ENCODE measurements around the gene CAPN7.
"Not testable (repeated sequence)": the region's sequence is repeated elsewhere in the genome, so short reads cannot be mapped to it uniquely, and the experiment has no call there.

The CAPN7 gene

DNA sequence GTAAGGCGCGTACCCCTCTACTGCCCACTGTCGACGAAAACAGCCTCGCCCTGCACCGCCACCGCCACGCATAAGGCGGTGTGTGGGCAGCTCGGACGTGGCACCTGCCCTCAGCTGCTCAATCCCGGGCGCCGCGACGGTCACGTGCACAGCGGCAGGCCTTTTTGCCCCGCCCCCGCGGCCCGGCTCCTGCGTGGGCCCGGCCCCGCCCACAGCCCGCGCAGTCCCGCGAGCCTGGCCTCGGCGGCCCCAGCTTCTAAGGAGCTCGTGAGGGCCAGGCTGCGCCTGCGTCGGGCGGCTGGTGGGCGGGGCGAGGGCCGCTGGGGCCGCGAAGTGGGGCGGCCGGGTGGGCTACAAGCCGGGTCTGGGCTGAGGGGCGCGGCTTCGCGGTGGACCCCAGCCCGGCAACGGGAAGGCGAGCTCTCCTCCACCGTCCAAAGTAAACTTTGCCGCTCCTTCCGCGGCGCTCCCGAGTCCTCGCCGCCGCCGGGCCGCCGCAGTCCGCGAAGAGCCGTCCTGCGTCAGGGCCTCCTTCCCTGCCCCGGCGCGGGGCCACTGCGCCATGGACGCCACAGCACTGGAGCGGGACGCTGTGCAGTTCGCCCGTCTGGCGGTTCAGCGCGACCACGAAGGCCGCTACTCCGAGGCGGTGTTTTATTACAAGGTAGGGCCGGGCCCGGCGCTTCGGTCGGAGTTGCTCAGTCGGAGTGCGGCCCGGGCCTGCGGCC is at the start of gene CAPN7:
CAPN7 (plus strand) TSS at position 313 of the 728 bp plus-strand sequence; CDS start at position 563, 250 bp downstream.
- in situ Hi-C loops (cut with MboI; ENCODE audit: low sequenced_read_pairs) = loop anchor here (25.0 kb wide), 1 partner anchor 356 kb away; no protein-coding TSS in a partner anchor

DNA sequence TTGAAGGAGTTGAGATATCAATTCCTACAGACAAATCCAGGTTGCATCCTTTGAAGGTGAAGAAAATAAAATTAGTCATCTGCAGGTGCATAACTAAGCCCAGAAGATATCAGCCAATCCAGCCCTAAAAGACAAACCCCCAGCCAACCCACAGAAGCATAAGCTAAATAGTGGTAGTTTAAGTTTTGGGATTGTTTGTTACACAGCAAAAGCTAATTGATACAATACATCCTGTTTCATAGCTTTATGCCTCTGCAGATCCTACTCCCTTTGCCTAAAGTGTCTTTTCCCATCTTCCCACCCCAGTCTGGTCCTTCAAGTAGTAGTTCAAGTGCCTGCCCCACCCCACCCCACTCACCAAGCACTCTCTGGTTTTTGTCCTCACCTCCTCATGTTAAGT is 48.6 kb upstream of the CAPN7 start:
- in situ Hi-C loops (cut with MboI; ENCODE audit: low sequenced_read_pairs) = no loop called here

- in situ Hi-C loops (cut with MboI; ENCODE audit: low sequenced_read_pairs) = no loop called here
Measured at GRCh38 chr3:15159501-15160136, 46.4 kb upstream of the CAPN7 start.

DNA sequence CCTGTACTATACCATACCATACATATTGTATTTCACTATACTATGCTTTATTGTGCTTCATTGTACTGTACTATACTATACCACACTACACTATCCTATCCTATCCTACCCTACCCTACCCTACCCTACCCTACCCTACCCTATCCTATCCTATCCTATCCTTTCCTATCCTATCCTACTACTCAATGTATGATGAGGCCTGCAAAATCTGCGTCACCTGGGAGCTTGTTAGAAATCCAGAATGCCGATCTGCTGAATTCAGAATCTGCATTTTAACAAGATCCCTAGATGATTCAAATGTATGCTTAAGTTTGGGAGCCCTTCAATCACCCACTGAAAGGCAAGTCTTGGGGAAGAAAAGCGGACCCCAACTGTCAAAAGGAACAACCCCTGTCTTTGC is 45.4 kb upstream of the CAPN7 start:
- in situ Hi-C loops (cut with MboI; ENCODE audit: low sequenced_read_pairs) = no loop called here

- in situ Hi-C loops (cut with MboI; ENCODE audit: low sequenced_read_pairs) = no loop called here
Measured at GRCh38 chr3:15161133-15161532, 44.9 kb upstream of the CAPN7 start.

GRCh38 chr3:15163656-15164055 is 42.4 kb upstream of the CAPN7 start:
- in situ Hi-C loops (cut with MboI; ENCODE audit: low sequenced_read_pairs) = not testable (repeated sequence)

DNA sequence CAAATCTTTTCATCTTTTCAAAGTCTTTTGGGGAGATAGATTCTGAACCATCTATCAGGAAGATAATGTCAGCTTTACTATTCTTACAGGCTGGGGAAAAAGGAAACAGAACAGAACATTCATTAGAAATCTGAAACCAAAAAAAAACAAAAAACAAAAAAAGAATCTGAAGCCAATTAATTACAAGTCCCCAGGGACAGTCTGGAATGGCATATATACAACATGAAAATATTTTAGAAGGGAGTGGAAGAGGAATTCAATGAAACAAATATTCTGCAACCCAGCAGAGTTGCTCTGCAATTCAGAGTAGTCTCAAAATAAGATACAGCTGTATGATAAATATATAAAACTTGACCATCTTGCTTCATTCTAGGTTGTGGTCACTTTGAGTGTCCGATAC is 41.7 kb upstream of the CAPN7 start:
- in situ Hi-C loops (cut with MboI; ENCODE audit: low sequenced_read_pairs) = no loop called here

GRCh38 chr3:15165061-15165460 is 41.0 kb upstream of the CAPN7 start:
- in situ Hi-C loops (cut with MboI; ENCODE audit: low sequenced_read_pairs) = no loop called here

DNA sequence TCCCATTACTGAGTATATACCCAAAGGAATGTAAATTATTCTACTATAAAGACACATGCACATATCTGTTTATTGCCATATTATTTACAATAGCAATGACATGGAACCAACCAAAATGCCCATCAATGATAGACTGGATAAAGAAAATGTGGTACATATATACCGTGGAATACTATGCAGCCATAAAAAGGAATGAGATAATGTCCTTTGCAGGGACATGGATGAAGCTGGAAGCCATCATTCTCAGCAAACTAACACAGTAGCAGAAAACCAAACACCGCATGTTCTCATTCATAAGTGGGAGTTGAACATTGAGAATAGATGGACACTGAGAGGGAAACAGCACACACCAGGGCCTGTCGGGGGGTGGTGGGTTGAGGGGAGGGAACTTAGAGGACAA is 39.7 kb upstream of the CAPN7 start:
- in situ Hi-C loops (cut with MboI; ENCODE audit: low sequenced_read_pairs) = not testable (repeated sequence)

GRCh38 chr3:15171096-15171495 is 35.0 kb upstream of the CAPN7 start:
- in situ Hi-C loops (cut with MboI; ENCODE audit: low sequenced_read_pairs) = no loop called here

DNA sequence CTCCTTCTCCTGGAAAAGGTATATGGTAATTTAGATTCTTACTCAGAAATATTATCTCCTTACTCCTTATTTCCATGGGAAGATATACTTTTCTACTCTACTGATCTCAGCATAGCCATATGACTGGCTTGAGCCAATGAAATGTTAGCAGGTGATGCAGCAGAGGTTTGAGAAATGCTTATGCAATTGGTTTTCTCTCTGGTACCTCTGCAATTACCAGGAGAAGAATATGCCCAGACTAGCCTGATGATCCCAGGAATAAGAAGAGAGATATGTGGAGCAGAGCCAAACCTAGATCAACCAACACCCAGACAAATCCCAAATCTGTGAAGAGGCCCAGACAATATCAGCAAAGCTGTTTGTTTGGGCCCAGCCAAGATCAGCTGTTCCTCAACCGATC is 33.2 kb upstream of the CAPN7 start:
- in situ Hi-C loops (cut with MboI; ENCODE audit: low sequenced_read_pairs) = no loop called here

DNA sequence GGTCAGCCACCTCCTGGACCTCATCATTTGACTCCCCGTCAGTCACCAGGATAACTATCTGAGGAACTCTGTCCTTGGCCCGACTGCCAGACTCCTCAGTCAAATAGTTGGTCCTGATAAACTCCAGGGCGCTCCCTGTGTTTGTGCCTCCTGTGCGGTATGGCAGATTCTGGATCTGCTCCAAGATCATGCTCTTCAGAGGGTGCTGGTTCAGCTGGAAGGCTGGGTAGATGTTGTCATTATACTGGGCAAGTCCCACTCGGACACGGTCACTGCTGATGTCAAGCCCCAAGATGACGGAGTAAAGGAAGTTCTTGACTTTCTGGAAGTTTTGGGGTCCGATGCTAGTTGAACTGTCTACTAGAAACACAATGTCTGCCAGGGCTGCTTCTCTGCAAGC is 31.1 kb upstream of the CAPN7 start:
- in situ Hi-C loops (cut with MboI; ENCODE audit: low sequenced_read_pairs) = no loop called here

DNA sequence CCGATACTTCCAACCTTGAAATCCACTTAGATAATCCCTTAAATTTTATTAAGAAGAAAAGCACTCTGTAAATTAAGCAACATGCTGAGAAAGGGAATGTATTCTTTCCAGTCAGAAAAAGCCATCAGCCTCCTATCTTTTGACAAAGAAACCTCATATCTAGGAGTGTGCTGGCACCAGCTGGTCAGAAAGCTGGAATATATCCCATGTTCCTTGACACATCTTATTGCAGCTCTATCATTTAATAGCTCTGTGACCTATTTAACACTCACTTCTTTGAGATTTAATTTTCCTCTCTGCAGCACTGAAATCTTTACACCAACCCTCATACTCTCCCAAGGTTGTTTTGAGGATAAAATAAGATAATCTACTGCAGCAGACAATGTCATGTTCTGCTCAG is 30.4 kb upstream of the CAPN7 start:
- in situ Hi-C loops (cut with MboI; ENCODE audit: low sequenced_read_pairs) = no loop called here

DNA sequence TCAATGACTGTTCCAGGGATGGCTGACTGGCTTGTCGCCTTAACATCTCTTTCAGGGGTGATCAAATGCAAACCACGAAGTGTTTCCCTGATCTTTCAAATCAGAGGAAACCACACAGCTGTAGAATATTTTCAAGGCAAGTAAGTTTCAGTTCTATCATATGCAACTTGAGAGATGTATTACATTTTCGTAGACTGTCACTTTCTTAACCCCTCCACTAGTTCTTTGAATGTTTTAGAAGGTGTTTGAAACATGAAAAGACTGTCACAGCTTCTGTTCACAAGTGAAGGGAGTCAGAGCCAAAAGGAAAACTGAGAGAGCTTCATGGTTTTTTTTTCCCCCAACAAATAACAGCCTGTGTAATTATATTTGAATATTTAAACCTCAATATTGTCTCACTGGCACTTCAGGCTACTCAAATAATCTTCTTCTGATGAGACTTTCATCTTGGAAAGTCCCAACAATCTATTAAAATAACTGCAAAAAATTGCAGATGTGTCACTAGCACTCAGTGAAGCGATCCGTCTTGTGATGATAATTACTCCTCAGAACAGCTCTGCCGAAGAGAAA is 25.9 kb upstream of the CAPN7 start:
- in situ Hi-C loops (cut with MboI; ENCODE audit: low sequenced_read_pairs) = no loop called here

GRCh38 chr3:15181511-15181910 is 24.5 kb upstream of the CAPN7 start:
- in situ Hi-C loops (cut with MboI; ENCODE audit: low sequenced_read_pairs) = no loop called here

DNA sequence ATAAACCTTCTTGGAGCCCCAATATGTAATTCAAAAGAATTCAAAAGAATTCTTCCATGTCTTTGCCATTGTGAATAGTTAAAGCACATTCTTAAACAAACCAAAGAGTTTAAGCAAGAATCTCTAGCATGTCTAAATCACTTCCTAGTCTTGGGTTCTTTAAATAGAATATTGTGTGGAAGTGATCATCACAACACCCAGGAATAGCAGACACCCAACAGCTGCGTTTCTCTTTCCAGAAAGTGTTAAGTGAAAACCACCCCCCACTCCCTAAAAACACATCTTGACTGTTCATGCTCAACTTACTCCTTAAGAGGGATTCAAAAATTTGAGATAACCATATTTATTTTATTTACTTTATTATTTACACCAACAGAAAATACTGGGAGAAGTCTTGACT is 24.1 kb upstream of the CAPN7 start:
- in situ Hi-C loops (cut with MboI; ENCODE audit: low sequenced_read_pairs) = no loop called here

- in situ Hi-C loops (cut with MboI; ENCODE audit: low sequenced_read_pairs) = no loop called here
Measured at GRCh38 chr3:15183011-15183410, 23.0 kb upstream of the CAPN7 start.

DNA sequence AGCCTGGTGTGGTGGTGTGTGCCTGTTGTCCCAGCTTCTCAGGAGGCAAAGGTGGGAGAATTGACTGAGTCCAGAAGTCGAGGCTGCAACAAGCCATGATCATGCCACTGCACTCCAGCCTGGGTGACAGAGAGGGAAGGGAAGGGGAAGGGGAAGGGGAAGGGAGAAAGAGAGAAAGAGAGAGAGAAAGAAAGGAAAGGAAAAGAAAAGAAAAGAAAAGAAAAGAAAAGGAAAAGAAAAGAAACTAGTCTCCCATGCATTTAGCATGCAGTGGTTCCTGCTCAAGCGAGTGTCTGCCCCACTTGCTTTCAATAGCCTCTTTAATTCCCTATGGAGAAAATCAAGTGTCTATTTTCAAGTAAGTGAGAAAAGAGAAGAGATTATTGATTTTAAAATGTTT is 20.6 kb upstream of the CAPN7 start:
- in situ Hi-C loops (cut with MboI; ENCODE audit: low sequenced_read_pairs) = no loop called here

GRCh38 chr3:15186101-15186476 is 20.0 kb upstream of the CAPN7 start:
- in situ Hi-C loops (cut with MboI; ENCODE audit: low sequenced_read_pairs) = no loop called here

- in situ Hi-C loops (cut with MboI; ENCODE audit: low sequenced_read_pairs) = not testable (repeated sequence)
Measured at GRCh38 chr3:15186477-15187164, 19.4 kb upstream of the CAPN7 start.

GRCh38 chr3:15197340-15198029 is 8.6 kb upstream of the CAPN7 start:
- in situ Hi-C loops (cut with MboI; ENCODE audit: low sequenced_read_pairs) = no loop called here
